KMS-11 (cell line): ENCODE results near the gene SPG11.

Experiments used
- H2AFZ ChIP-seq: fragments of 200-600 bp; sonication (generic); 2 replicates; pipeline ENCODE4 v1.6.1; 2016; ENCODE audit warnings: antibody characterized with exemption, mixed run types, low read depth
- H3K27ac ChIP-seq: fragments of 200-600 bp; sonication (generic); 2 replicates; pipeline ENCODE4 v1.6.1; 2016; ENCODE audit warnings: mild to moderate bottlenecking, mixed run types
- H3K27me3 ChIP-seq: fragments of 200-600 bp; sonication (generic); 2 replicates; pipeline ENCODE4 v1.6.1; 2017; ENCODE audit warnings: mild to moderate bottlenecking, low read depth, mixed run types, moderate library complexity; ENCODE audit not compliant: insufficient read depth
- H3K36me3 ChIP-seq: fragments of 200-600 bp; sonication (generic); 2 replicates; pipeline ENCODE4 v1.6.1; 2017; ENCODE audit warnings: mild to moderate bottlenecking, mixed run types; ENCODE audit not compliant: insufficient read depth
- H3K4me1 ChIP-seq: fragments of 200-600 bp; sonication (generic); 2 replicates; pipeline ENCODE4 v1.6.1; 2016; ENCODE audit warnings: mild to moderate bottlenecking, low read depth, mixed run types; ENCODE audit not compliant: poor library complexity, severe bottlenecking
- H3K4me2 ChIP-seq: fragments of 200-600 bp; sonication (generic); 2 replicates; pipeline ENCODE4 v1.7.0; 2016; ENCODE audit warnings: mild to moderate bottlenecking, mixed run types
- H3K4me3 ChIP-seq: fragments of 200-600 bp; sonication (generic); IDR thresholded peaks from 2 replicates; pipeline ENCODE4 v1.6.1; 2017; ENCODE audit warnings: low read depth, low read length, mixed read lengths; ENCODE audit not compliant: insufficient read depth
- H3K79me2 ChIP-seq: fragments of 200-600 bp; sonication (generic); 2 replicates; pipeline ENCODE4 v1.6.1; 2016; ENCODE audit warnings: low read depth, mixed run types; ENCODE audit not compliant: insufficient read depth
- H3K9ac ChIP-seq: fragments of 200-600 bp; sonication (generic); 2 replicates; pipeline ENCODE4 v1.6.1; 2016; ENCODE audit warnings: mild to moderate bottlenecking, mixed run types
- H4K20me1 ChIP-seq: fragments of 200-600 bp; sonication (generic); 2 replicates; pipeline ENCODE4 v1.6.1; 2016; ENCODE audit warnings: mild to moderate bottlenecking, mixed run types; ENCODE audit not compliant: insufficient read depth
- TF ChIP-seq, protein P1 (sequence below): fragments of 200-600 bp; sonication (generic); conservative IDR thresholded peaks from 2 replicates; pipeline ENCODE4 v1.6.1; 2017; ENCODE audit warnings: low read depth, mild to moderate bottlenecking, antibody characterized with exemption, low read length, moderate library complexity, mixed read lengths

The SPG11 gene

GRCh38 chr15:44676676-44677075 lies 13.2 kb upstream of the SPG11 start:
- H2AFZ ChIP-seq: no peak overlapping the region
- H3K4me2 ChIP-seq: no peak overlapping the region
- H3K36me3 ChIP-seq: no peaks in the 10 kb centered on the region
- H3K9ac ChIP-seq: no peak overlapping the region
- TF ChIP-seq, protein P1, sequence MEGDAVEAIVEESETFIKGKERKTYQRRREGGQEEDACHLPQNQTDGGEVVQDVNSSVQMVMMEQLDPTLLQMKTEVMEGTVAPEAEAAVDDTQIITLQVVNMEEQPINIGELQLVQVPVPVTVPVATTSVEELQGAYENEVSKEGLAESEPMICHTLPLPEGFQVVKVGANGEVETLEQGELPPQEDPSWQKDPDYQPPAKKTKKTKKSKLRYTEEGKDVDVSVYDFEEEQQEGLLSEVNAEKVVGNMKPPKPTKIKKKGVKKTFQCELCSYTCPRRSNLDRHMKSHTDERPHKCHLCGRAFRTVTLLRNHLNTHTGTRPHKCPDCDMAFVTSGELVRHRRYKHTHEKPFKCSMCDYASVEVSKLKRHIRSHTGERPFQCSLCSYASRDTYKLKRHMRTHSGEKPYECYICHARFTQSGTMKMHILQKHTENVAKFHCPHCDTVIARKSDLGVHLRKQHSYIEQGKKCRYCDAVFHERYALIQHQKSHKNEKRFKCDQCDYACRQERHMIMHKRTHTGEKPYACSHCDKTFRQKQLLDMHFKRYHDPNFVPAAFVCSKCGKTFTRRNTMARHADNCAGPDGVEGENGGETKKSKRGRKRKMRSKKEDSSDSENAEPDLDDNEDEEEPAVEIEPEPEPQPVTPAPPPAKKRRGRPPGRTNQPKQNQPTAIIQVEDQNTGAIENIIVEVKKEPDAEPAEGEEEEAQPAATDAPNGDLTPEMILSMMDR: no peak
- H3K27me3 ChIP-seq: no peaks in the 10 kb centered on the region
- no peak overlapping the region for H3K27ac ChIP-seq
- no peak overlapping the region for H3K4me3 ChIP-seq
- H3K4me1 ChIP-seq: peaks cover 47% of the 10 kb centered on the region
- no peaks in the 10 kb centered on the region for H4K20me1 ChIP-seq
- no peaks in the 10 kb centered on the region for H3K79me2 ChIP-seq

DNA sequence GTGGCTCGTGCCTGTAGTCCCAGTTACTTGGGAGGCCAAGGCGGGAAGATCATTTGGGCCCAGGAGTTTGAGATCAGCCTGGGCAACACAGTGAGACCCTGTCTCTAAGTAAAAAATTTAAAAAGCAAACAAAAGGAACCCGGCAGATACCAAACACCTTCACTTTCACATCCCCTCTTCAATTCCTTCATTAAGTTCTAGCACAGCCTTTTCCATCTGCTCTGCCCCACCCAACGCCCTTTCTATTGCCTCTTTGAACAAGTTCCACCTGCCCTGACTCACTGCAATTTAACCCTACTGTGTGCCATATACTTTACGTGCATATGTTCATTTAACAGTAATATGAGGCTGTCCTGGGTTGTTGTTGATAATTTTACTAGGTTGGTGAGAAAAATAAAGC lies 12.4 kb upstream of the SPG11 start:
- Histone ChIP-seq H3K79me2 (no peaks in the 10 kb centered on the region), H3K27me3 (no peaks in the 10 kb centered on the region), H3K4me3 (no peak overlapping the region), H3K36me3 (no peaks in the 10 kb centered on the region), H4K20me1 (no peaks in the 10 kb centered on the region), H3K4me2 (no peak overlapping the region), H3K4me1 (peaks cover 55% of the 10 kb centered on the region), H2AFZ (no peak overlapping the region), H3K9ac (no peak overlapping the region), H3K27ac (no peak overlapping the region)
- TF ChIP-seq, protein P1: no peak

DNA sequence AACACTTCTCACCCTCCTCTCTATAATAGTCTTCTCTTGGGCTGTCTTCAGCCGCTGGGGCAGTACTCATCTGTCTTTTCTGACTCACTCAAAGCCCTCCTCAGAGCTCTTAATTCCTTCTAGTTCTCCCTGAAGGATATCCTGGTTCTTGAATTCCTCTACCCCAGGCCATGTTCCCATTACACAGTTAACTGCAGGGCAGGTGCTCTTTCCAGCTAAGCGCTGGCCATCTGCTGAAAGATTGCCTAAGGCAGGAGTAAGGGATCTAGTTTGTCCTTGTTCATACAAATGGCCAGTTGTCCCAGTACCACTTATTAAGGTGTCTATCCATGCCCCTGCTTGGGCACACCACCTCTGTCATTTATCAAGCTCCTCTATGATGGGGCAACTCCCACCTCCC lies 10.2 kb upstream of the SPG11 start:
- TF ChIP-seq, protein P1: no peak
- Histone ChIP-seq H3K4me1 (peaks cover 56% of the 10 kb centered on the region), H3K36me3 (no peaks in the 10 kb centered on the region), H3K27me3 (no peaks in the 10 kb centered on the region), H3K79me2 (no peaks in the 10 kb centered on the region), H3K9ac (no peak overlapping the region), H2AFZ (no peak overlapping the region), H3K27ac (no peak overlapping the region), H3K4me2 (no peak overlapping the region), H4K20me1 (no peaks in the 10 kb centered on the region), H3K4me3 (no peak overlapping the region)

DNA sequence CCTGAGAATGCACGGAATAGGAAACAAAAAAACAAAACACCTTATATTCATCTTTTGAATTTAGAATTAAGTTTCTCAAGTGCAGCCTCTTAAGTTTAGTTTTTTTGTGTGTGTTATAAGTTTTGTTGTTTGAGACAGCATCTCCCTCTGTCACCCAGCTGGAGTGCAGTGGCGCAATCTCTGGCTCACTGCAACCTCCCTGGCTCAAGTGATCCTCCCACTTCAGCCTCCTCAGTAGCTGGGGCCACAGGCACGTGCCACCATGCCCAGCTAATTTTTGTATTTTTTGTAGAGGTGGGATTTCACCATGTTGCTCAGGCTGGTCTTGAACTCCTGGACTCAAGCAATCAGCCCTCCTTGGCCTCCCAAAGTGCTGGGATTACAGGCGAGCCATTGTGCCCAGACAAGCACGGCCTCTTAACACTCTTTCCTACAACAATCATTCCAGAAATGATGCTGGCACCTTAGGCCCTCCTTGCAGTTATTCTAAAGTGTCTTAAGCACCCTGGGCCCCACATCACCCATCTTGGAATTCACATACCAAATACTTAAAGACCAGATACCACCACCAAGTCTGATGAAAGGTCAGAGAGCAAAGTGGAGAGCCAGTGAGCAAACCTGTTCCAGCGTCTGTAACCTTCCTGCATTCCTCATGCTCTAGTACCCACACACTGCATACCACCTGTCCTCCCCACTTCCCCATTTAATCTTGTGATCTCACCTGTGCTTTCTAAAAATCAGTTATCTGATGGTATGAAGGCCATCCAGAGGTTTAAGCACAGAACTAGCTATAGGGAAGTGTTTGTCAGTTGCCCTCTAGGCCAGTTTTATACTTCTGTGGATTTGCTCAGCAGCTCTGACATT lies 6.9 kb upstream of the SPG11 start:
- H3K4me1 ChIP-seq: peaks cover 47% of the 10 kb centered on the region
- no peaks in the 10 kb centered on the region for H3K27me3 ChIP-seq
- no peak overlapping the region for H3K9ac ChIP-seq
- H3K79me2 ChIP-seq: no peaks in the 10 kb centered on the region
- H3K36me3 ChIP-seq: no peaks in the 10 kb centered on the region
- no peak overlapping the region for H3K4me3 ChIP-seq
- H4K20me1 ChIP-seq: no peaks in the 10 kb centered on the region
- TF ChIP-seq, protein P1: no peak
- H3K27ac ChIP-seq: no peak overlapping the region
- 0 out of 2 replicates have a peak overlapping the region, but pooled peaks have one; percentile 67 for H3K4me2 ChIP-seq
- no peak overlapping the region for H2AFZ ChIP-seq
